Colonic mucosa (tissue), 4 donors: ENCODE results near the gene TPM1. TPM values are rescaled to one million over a fixed set of nuclear protein-coding genes. Genes with fewer than 3 reads are reported as not detected.

Experiments
- DNase-seq: peaks from one replicate; pipeline ENCODE4 v3.0.0-alpha.2; 2020
- H3K27ac ChIP-seq: fragments of 200-600 bp; one replicate; pipeline ENCODE4 v1.8.0; 2021
- H3K27me3 ChIP-seq: fragments of 200-600 bp; one replicate; pipeline ENCODE4 v1.8.0; 2021
- H3K36me3 ChIP-seq: fragments of 200-600 bp; one replicate; pipeline ENCODE4 v1.8.0; 2021
- H3K4me1 ChIP-seq: fragments of 200-600 bp; one replicate; pipeline ENCODE4 v1.8.0; 2021; ENCODE audit warnings: mild to moderate bottlenecking
- H3K4me3 ChIP-seq: fragments of 200-600 bp; one replicate; pipeline ENCODE4 v1.8.0; 2021
- H3K9ac ChIP-seq, 2 donors: one replicate each; pipeline ENCODE4 v1.7.0; 2013; ENCODE audit warnings: control low read depth in 2 of 2, low read depth in 2 of 2, low read length in 2 of 2
- H3K9me3 ChIP-seq: fragments of 200-600 bp; one replicate; pipeline ENCODE4 v1.8.0; 2021
- CTCF ChIP-seq: fragments of 200-600 bp; IDR thresholded peaks from one replicate; pipeline ENCODE4 v1.8.0; 2022; ENCODE audit warnings: antibody characterized with exemption, mild to moderate bottlenecking
- intact Hi-C: fragments of 100-400 bp; cut with DNase I; formaldehyde crosslinking; loops from one replicate; pipeline ENCODE4 v1.14.1; 2022
- total RNA-seq, 2 donors: library from RNA; stranded (reverse); fragmentation: NEBNext Ultra II Directional in 1 of 2; extraction: Animal tissue kit (Norgen Biotek cat#: 25700) in 1 of 2; gene quantifications; one replicate each; pipeline ENCODE4 v1.2.1, GENCODE V29; 2021
- donor health status: healthy.
- donor health status: DM: no; HTN: no; CAD: no.
- donor health status: DM: no; HTN: no; CAD: no.

Gene TPM1
- total RNA-seq, 2 donors from 2014 or later: 423 to 769 TPM

DNA sequence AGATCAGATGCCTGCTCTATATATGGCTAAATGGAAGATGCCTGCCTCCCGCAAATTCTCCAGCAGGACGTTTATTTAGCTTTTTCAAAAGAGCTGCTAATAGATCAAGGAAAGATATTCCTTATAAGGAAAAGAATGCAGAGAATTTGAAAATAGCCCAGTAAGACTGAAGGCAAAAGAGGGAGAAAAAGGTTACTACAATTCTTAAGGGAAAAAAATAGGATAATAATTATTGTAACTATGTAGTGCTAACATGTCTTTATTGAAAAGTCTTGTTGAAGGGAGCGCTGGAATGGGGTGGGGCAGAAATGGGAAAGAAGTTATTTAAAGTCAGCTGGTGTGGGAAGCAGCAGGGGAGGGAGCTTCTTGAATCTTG, 2.9 kb downstream of the TPM1 start:
- intact Hi-C loops: loop anchor here (10.0 kb wide), 1 partner anchor 359 kb away; no protein-coding TSS in a partner anchor
- H3K9me3 ChIP-seq: no peaks in the 10 kb centered on the region
- no peaks in the 10 kb centered on the region for H3K4me1 ChIP-seq
- peak overlapping the region; percentile 97 for H3K27ac ChIP-seq
- H3K36me3 ChIP-seq: no peaks in the 10 kb centered on the region
- peak overlapping the region in 1 of 2 donors; percentile 95 for H3K9ac ChIP-seq
- no peaks in the 10 kb centered on the region for H3K27me3 ChIP-seq
- peak overlapping the region; percentile 64 for H3K4me3 ChIP-seq
- TF ChIP-seq CTCF: no peak
- DNase-seq: peak; percentile 44

DNA sequence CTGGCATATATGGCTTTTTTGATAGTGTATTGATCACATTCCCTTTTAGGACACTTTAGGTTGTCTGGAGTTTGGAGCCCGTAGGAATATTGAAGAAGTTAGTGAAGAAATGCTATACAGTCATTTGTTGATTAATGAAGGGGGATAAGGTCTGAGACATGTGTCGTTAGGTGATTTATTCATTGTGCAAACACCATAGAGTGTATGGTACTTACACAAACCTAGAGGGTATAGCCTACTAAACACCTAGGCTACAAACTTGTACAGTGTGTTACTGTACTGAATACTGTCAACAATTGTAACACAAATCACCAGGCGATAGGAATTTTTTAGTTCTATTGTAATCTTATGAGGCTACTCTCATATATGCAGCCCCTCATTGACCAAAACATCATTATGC, 3.3 kb downstream of the TPM1 start:
- Histone ChIP-seq H3K4me3 (peak overlapping the region; percentile 64), H3K27me3 (no peaks in the 10 kb centered on the region), H3K9ac (peak overlapping the region in 1 of 2 donors; percentile 95), H3K36me3 (no peaks in the 10 kb centered on the region), H3K4me1 (no peaks in the 10 kb centered on the region), H3K9me3 (no peaks in the 10 kb centered on the region), H3K27ac (peak overlapping the region; percentile 97)
- intact Hi-C loops: loop anchor here (10.0 kb wide), 1 partner anchor 359 kb away; no protein-coding TSS in a partner anchor
- no peak for TF ChIP-seq CTCF
- DNase-seq: no peak

DNA sequence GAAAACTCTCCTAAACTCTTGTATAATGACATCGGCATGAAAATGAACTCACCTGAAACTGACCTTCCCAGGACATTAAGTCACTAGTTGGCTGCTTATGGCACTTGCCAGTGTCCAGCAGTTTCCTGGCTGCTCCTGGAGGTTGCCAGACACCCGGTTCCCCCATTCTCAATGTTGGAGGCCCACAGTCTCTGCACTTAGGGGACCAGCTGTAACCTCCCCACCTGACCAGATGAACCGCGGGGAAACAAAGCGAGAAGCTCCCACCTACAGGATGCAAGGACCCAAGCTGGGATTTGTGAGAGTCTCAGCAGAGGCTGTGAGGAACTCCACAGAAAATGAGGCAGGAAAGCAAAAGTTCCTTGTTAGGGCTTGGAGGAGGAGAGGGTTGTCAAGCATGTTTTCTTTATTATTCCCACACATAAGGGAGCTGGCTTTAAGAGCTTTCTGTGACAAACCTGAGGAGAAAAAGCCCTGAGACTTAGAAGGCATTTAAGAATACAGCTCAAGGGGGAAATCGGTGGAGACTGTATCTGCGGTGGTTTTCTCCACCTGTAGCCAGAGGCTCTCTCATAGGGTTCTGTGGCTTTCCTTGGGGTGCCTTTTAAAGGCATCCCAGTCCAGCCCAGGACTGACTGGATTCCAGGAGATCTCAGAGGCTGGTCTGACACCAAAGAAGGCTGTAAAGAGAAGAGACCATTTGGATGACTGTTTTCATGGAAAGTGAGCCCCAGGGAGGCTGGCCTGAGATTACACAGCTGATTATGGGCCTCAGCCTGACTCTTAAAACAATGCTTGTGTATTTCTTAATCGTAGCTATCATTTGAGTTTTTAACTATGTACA, 4.6 kb downstream of the TPM1 start:
- Histone ChIP-seq H3K9ac (peak overlapping the region; percentile 40 to 98), H3K36me3 (no peaks in the 10 kb centered on the region), H3K4me1 (peaks cover 4% of the 10 kb centered on the region), H3K4me3 (peak overlapping the region; percentile 94), H3K27ac (peak overlapping the region; percentile 97), H3K27me3 (no peaks in the 10 kb centered on the region), H3K9me3 (no peaks in the 10 kb centered on the region)
- intact Hi-C loops: loop anchor here (10.0 kb wide), 1 partner anchor 358 kb away; no protein-coding TSS in a partner anchor
- DNase-seq: no peak
- no peak for TF ChIP-seq CTCF

GRCh38 chr15:63047792-63048114, 5.2 kb downstream of the TPM1 start:
- Histone ChIP-seq H3K9ac (peak overlapping the region; percentile 70 to 98), H3K4me1 (peaks cover 7% of the 10 kb centered on the region), H3K4me3 (peak overlapping the region; percentile 94), H3K9me3 (no peaks in the 10 kb centered on the region), H3K36me3 (no peaks in the 10 kb centered on the region), H3K27ac (peak overlapping the region; percentile 97), H3K27me3 (no peaks in the 10 kb centered on the region)
- intact Hi-C loops: loop anchor here (2.0 to 10.0 kb wide), 2 partner anchors 45 to 357 kb away; no protein-coding TSS in a partner anchor
- no peak for DNase-seq
- TF ChIP-seq CTCF: no peak

- TF ChIP-seq CTCF: peak; percentile 90
- Histone ChIP-seq H3K27me3 (no peaks in the 10 kb centered on the region), H3K9ac (peak overlapping the region; percentile 70 to 98), H3K36me3 (no peaks in the 10 kb centered on the region), H3K27ac (peak overlapping the region; percentile 97), H3K4me3 (peak overlapping the region; percentile 94), H3K4me1 (peaks cover 12% of the 10 kb centered on the region), H3K9me3 (no peaks in the 10 kb centered on the region)
- DNase-seq: peak; percentile 92
- intact Hi-C loops: loop anchor here (2.0 to 10.0 kb wide), 2 partner anchors 45 to 357 kb away; no protein-coding TSS in a partner anchor
These were observed 5.7 kb downstream of the TPM1 start for GRCh38 chr15:63048115-63048775.
